H1 (cell line): Measurements from ENCODE around the gene BRIP1. TPM values are rescaled to one million over a fixed set of nuclear protein-coding genes. Genes with fewer than 3 reads are reported as not detected.

Source experiments
- CHD1 ChIP-seq: IDR thresholded peaks from 2 replicates; pipeline ENCODE4 v1.6.1; 2012; ENCODE audit warnings: low read depth, low read length, improper control_type of control experiment
- RFX5 ChIP-seq: IDR thresholded peaks from 2 replicates; pipeline ENCODE4 v1.6.1; 2011; ENCODE audit warnings: low read depth, low read length, improper control_type of control experiment, borderline replicate concordance
- SP1 ChIP-seq: IDR thresholded peaks from 2 replicates; pipeline ENCODE4 v1.6.1; 2011; ENCODE audit warnings: low read depth, low read length
- TBP ChIP-seq: IDR thresholded peaks from 2 replicates; pipeline ENCODE4 v1.6.1; 2011; ENCODE audit warnings: low read depth, low read length, improper control_type of control experiment
- polyA plus RNA-seq, 7 experiments: library from polyadenylated mRNA; depleted of rRNA in 3 of 7; stranded (reverse) in 5 of 7; unstranded in 2 of 7; fragments of >200 nt in 5 of 7; fragments of 200-250 nt in 2 of 7; gene quantifications; 1 replicate in 5 of 7; 2 replicates in 1 of 7; 4 replicates in 1 of 7; pipeline versions ENCODE4 v1.2.1 to v1.2.3, GENCODE V29; 2011 to 2013; ENCODE audit warnings: missing spikeins in 2 of 7, mixed read lengths in 2 of 7
- total RNA-seq: library from RNA; stranded (reverse); fragmentation: NEBNext Ultra II Directional; extraction: Animal tissue kit (Norgen Biotek cat#: 25700); gene quantifications from 2 replicates; pipeline ENCODE4 v1.2.1, GENCODE V29; 2021

The BRIP1 gene
- total and polyA plus RNA-seq, 2 of the 8 experiments (the other 6 are each of a cell fraction or from before 2014, with no cell fraction given): 5.8 to 19.2 TPM

DNA sequence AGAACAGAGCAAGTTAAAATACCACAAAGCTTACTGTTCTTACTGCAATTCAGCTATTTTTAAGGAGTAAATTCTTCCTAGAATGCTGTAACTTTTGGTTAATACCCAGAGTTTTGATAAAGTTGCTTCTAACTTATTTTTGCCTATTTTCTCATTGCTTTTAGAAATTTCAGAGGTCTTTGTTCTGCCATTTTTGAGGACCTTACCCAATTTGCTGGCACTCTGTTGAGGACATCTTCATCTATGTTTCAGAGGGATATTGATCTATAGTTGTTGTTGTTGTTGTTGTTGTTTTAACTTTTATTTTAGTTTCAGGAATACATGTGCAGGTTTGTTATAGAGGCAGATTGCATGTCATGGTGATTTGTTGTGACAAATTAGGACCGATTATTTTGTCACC is 161.3 kb downstream of the BRIP1 start (continued):
- no peak for TF ChIP-seq RFX5
- TF ChIP-seq TBP: no peak
- TF ChIP-seq SP1: no peak
- no peak for TF ChIP-seq CHD1
- TF ChIP-seq, all 59 proteins: peak for 0
